SW 1271 (cell line): ENCODE data around the gene C1orf116.
"Not testable (repeated sequence)": the region's sequence is repeated elsewhere in the genome, so short reads cannot be mapped to it uniquely, and the experiment has no call there.

Experiments used
- DNase-seq, 2 experiments: peaks; one replicate each; lab custom pipeline; 2025; lab: John Stamatoyannopoulos, UW

C1orf116 gene

DNA sequence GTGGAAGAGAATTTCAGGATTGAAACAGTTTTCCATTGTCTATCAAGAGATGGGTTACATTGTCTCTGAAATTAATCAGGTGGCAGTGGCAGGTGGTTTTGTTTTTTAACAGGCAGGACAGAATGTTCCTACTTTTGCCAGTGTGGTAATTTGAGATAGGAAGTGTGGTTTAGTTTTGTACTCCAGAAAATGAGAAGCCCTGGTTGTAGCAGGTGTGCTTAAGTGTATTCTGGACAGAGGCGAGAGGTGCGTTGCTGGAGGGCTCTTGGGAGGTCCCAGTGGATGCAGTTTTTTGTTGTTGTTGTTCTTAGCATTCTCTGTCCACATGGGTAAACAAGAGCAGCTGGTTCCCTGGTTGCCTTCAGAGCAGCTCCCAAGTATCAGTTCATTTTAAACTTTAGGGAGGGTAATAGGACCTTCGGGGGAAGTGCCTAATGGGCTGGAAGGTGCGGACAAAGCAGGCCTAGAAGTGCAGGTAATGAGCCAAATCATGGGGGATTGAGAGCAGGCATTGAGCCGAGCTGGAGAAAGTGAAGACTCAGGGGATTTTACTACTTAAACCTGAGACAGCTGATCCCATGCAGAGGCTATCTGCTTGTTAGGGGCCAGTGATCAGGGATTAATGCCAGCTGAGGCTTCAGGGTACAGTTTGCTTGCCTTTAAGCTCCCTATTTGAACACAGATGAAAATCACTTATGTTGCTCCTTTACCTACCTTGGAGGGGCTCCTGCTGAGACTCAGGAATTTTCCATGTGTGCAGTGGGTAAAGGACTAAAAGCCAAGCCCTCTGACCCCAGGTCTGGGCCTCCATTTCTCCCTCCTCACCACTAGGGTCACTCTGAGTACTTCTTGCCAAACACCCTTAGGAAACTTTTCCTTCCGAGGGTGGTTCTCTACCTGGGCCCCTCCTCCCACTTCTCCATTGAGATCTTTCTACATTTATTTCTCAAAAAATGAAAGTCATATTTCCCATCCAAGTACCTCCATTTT lies 26.6 kb upstream of the C1orf116 start:
- no peak for DNase-seq

DNA sequence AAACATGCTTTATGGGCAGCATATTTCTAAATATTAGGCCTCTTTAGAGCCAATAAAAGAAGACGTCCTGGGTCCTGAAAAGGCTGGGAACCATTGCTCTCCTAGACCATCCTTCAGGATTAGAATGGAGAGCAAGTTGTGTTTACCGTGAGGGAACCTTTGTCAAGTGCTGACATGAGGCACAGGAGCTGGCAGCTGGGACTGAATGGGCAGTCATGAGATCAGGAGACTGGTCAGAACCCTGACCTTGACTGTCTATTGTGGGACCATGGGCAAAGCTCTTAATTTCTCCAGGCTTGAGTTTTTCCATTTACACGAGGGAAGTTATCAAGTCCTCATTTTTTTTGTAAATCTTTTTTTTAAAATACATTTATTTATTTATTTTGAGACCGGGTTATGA lies 25.7 kb upstream of the C1orf116 start:
- no peak for DNase-seq

DNA sequence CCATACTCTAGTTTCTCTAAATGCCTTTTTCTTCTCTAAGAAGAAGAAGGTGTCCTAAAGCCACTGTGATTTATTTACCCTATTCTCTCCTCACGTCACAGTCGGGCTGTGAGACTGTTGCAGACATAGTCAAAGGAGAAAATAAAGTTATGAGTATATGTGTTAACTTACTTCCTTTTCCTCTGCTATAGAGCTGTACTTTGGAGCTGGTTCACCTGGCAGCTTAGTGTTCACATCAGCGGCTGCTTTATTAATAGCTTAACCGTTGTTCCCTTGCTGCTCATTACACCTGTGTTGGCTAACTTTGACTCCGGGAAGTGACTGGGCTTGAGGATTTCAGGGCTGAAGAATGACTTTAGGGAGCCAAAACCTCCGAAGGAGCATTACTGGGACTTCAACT lies 24.1 kb upstream of the C1orf116 start:
- DNase-seq = no peak

DNA sequence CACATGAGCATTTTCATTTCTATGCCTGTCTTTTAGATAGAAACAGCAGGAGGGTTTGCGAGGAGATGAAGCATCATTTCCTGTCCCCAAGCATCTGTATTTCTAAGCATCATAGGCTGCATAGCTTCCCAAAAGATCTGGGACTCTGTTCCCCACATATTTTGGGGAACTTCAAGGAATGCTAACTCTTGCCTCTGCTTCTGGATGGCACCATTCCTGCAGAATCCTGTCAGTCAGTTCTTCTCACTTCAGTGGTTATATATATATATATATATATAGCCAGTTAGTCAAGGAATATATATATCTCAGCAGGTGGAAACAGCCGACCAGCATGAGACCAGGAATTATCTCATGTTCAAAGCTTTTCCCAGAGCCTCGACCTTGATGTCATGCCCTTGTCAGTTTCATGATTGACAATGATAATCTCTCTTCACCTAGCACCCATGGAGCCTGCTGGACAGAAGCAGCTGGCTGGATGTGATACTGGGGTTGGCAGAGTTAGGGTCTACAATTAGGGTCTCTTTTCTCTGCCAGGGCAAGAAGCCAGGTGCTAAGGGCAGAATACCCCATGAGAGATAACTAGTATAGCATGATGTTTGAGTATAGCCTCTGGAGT lies 22.9 kb upstream of the C1orf116 start:
- no peak for DNase-seq

DNA sequence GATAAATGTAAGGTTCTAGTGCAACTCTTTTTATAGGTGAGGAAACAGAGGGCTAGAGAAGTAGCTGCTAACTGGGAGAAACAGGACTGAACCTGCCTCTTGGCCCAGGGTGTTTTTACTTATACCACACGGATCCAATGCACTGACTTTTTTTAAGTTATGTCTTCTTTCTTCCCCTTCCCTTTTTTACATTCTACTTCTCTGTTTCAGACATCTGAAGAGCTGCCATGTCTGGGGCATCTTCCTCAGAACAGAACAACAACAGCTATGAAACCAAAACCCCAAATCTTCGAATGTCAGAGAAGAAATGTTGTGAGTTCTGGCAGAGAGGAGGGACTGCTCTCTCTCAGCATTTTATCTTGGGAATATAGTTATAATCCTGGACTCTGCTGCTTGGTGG lies 21.9 kb upstream of the C1orf116 start:
- DNase-seq = no peak

DNA sequence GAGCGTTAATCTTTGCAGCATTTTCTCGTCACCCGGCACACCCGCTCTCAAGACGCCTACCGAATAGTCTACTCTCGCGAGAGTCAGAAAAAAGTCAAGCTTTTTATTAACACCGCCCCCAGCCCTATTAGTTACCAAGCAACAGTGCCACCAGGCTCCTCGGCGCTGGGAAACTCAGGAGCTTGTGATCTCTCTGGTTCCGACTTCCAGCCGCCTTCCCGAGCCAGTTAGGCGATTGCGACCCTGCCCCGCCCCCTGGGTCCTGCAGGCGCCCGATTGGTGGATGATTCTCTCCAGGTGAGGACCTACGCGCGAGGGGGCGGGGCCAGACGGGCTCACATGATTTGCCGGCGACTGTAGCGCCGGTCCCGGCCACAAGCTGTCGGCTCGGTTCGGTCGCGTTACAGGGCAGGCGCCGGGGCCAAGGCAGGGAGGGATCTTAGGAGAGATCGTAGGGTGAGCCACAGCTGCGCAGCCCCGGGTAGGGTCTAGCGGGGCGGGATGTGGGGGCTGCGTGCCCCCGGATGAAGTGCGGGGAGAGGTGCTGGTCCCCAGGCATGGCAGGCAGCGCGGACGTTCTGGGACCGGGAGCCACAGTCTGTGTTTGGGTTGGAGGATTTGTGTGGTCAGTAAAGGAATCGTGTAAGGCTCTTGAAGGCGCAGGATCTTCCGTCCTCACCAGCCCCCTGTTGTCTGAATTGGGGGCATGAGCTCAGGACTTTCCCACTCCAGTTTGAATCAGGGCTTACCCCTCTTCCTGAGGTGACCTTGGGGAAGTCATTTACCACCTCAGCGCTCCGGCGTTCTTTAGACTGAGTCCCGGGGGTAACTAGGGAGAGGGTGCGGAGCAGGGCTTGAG lies 20.6 kb upstream of the C1orf116 start, which contains the start of gene PFKFB2:
TSS of gene PFKFB2 (plus strand) at position 365 of the 859 bp plus-strand sequence. CDS start 1,443 bp downstream, outside the sequence.
- peak; percentile 89 to 92 for DNase-seq

DNA sequence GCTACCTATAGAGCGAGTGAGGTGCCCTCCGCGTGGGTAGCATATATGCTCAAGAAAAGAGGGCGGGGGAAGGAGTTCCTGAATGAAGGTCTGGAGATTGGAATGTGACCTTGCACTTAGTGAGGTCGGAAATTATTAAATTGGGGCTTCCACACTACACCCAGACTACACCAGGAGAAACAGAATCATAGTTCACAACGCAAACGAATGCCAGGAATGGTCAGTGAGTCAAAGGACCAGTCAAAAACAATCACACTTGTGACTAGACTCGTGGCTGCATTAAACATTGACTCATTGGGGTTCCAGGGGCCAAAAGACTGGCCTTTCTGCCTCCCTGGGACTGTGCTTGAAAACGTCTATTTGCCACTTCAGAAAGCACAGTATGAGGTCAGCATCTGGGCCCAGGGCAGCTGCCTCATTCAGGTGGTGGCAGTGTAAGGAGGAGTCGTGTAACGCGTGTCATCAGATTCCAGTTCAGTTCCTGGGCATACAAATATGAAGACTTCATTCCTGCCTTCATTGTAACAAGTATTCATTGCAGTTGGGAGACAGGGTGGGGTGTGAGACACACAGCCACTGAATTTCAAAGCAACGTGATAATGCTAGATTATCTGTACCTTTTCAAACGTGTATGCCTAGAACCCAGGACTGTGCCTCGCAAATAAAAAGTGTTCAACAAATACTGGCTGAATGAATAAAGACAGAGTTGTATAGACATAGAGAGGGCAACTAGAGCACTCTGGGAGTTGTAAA lies 18.8 kb upstream of the C1orf116 start, which contains the start of gene YOD1:
TSS of gene YOD1 (minus strand) at position 18 of the 753 bp plus-strand sequence. CDS start 178 bp downstream, outside the sequence.
- DNase-seq = no peak

- DNase-seq = peak; percentile 56 to 75
These were observed 18.1 kb upstream of the C1orf116 start for GRCh38 chr1:207050480-207051190.

GRCh38 chr1:207049974-207050391 lies 17.4 kb upstream of the C1orf116 start:
- peak in 1 of 2 experiments; percentile 41 for DNase-seq

- no peak for DNase-seq
These were observed 17.0 kb upstream of the C1orf116 start for GRCh38 chr1:207049514-207049913.

DNA sequence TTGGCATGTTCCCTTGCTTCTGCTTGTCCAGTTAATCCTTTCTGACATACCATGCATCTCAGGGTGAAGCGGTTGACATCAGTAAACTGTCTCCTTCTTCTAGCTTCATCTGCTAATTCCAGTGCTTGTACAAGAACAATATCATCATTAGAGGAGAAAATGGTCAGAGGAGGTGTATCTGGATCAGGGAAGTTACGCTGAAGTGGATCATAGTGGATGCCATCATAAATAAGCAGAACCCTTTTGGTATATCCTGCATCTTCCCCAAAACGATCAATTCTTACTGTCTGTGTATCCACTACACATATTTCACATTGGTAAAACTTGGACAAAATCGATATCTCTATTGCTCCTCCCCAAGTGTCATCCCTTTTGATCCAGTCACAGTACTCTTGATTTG lies 16.5 kb upstream of the C1orf116 start:
- no peak for DNase-seq

DNA sequence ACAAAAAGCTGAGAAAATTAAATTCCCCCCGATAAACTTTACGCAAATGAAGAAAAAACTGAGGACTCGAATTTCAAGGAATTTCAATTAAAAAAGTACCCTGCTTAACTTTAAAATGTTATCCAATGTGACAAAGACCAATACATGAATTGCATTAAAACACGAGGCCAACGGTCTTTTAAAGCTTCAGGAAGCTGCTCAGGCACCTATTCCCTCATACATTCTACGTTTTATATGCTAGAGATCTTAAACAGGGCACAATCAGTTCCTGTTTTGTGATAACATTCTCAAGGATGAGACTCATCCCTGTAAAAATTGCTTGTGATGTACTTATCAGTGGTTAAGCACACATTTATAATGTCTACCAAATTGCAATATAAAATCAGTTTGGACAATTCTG lies 15.5 kb upstream of the C1orf116 start:
- DNase-seq = no peak

GRCh38 chr1:207047505-207047904 lies 14.9 kb upstream of the C1orf116 start:
- DNase-seq = no peak

DNA sequence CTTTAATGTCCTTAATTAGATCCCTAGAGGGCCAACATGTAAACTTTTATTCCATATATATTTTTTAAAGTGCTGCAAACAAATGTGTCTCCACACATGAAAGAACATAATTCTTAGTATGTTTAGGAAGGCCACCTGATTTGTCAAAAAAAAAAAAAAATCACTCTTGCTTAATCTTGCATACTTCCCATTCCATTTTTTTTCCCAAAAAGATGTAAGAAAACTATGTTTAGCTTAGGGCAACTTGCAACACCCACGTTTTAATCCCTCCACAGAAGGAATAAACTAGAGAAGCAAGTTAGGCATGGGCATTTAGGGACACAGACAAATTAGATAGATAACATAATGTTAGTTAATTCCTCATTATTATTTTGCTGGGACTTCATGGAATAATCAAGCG lies 12.9 kb upstream of the C1orf116 start:
- DNase-seq = no peak

DNA sequence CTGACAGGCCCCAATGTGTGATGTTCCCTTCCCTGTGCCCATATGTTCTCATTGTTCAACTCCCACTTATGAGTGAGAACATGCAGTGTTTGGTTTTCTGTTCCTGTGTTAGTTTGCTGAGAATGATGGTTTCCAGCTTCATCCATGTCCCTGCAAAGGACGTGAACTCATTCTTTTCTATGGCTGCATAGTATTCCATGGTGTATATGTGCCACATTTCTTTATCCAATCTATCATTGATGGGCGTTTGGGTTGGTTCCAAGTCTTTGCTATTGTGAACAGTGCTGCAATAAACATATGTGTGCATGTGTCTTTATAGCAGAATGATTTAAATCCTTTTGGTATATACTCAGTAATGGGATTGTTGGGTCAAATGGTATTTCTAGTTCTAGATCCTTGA lies 8.8 kb upstream of the C1orf116 start:
- not testable (repeated sequence) for DNase-seq

GRCh38 chr1:207040181-207040533 lies 7.6 kb upstream of the C1orf116 start:
- DNase-seq = no peak

DNA sequence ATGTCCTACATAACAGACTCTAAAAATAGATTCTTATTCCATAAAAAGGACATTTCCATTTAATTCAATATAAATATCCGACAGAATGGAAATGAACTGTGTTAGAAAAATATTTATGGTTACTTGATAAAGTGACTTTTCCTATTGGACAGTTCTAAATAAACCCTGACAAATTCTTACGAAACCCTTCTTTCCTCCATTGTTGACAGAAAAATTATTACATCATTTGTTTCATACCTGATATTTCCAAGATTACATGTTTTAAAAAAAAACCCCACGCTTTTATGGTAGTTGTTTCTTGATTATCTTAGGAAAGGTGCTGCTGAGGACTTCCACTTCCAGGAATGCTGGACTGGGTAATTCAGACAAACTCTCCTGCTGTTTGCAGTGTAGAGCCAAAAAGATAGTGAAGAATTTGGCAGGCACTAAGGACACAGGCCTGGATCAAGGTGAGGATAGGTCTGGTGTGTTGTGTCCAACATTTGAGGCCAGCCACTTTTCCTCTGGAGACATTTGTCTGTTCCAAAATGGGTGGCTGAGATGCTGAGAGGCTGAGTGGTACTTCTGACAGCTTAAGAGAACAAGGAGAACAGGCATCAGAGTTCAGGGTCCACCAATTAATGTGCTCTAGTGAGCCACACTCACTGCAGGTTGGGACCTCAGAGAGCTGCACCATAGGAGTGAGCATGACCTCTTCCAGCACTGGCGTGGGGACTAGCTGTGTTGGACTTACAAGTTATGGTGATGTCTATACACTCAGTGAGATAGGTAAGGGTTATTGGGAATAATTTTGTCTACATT lies 7.0 kb upstream of the C1orf116 start:
- DNase-seq = no peak

GRCh38 chr1:207036865-207037264 lies 4.3 kb upstream of the C1orf116 start:
- no peak for DNase-seq

DNA sequence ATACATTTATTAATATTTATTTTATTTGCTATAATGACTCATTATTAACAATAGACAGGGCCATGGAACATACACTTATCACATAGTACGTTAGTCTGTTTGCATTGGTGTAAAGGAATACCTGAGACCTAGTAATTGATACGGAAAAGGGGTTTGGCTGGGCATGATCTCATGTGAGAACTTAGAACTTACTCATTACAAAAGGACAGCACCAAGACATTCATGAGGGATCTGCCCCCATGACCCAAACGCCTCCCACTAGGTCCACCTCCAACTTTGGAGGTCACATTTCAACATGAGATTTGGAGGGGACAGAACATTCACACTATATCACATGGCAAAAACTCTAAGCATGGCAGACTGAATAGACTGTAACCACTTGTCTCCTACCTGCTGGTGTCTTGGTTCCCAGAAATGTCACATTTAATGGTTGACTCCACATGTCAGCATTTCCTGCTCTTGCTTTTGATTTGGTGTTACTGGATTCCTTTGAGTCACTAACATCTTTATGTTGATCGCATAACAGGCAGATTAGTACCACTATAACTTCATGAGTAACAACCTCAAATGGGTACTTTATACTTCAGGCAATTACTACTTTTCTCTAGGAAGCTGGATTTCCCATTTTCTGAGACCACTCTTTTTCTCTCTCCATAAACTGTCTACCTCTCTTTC lies 3.5 kb upstream of the C1orf116 start:
- no peak for DNase-seq
